ENCODE measurements around the gene ANP32A.
"Not testable (repeated sequence)": the region's sequence is repeated elsewhere in the genome, so short reads cannot be mapped to it uniquely, and the experiment has no call there.

Gene ANP32A

DNA sequence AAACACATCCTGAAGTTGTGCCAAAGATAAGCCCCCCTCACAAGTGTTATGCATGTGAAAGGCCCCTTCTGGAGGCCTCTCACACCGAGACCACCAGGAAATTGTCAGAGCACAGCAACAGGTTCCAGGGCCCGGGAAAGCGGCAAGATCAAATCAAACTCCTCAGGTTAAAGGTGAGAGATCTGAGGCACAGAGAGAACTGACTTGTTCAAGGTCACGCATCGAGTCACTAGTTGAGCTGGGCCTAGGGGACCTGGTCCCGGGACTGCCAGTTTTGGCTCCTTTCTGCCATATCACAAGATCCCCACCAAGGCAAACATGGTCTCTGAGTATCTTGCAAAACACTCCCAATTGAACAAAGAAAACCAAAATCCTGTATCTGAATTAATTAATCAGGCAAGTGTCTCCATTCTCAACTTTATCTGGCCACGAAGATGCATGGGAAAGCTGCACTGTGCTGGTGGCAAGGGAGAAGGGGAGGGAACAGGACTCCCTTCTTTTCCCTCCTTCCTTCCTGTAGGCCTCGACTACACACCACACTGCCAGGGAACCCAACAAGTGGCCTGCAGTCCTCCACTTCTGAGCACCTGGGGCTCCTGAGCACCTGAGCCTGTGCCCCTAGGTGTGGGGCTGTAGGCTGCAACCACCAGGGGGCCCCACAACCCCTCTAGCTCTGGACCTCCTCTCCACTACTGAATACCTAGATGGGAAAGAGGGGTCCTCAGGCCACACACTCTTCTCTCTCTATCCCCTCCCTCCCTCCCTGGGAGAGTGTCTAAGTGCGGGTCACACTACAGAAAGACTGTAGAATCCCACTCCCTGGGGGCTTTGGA lies 37.3 kb downstream of the ANP32A start:
- DNase-seq (ENCODE audit: low read depth in 2 of 2, low spot score in 1 of 2), result peak; percentile 32 to 40

DNA sequence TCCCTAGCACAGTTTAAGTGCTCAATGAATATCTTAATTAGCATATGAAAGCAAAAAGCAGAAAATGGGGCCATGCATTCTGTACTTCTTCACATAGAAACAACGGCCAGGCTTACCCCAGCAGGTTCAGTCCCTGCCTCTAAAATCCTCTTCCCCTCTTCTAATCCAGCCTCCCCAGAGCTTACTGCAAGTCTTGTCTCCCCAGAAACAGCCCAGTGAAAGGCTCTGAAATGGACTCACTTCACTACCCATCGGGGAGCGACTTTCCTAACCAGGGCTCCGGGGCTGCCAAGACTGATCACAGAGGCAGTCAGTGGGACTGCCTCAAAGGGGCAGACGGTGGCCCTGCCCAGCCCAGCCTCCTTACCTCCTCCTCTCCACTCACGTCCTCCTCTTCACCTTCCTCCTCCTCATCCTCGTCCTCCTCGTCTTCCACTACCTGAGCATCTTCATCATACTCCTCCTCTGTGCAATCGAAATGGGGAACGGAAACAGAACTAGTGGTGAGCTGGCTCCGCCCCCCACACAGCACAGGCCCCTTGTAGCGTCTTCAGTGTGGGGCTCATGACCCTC lies 38.0 kb downstream of the ANP32A start:
- no peak for DNase-seq (ENCODE audit: low read depth in 2 of 2, low spot score in 1 of 2)

DNA sequence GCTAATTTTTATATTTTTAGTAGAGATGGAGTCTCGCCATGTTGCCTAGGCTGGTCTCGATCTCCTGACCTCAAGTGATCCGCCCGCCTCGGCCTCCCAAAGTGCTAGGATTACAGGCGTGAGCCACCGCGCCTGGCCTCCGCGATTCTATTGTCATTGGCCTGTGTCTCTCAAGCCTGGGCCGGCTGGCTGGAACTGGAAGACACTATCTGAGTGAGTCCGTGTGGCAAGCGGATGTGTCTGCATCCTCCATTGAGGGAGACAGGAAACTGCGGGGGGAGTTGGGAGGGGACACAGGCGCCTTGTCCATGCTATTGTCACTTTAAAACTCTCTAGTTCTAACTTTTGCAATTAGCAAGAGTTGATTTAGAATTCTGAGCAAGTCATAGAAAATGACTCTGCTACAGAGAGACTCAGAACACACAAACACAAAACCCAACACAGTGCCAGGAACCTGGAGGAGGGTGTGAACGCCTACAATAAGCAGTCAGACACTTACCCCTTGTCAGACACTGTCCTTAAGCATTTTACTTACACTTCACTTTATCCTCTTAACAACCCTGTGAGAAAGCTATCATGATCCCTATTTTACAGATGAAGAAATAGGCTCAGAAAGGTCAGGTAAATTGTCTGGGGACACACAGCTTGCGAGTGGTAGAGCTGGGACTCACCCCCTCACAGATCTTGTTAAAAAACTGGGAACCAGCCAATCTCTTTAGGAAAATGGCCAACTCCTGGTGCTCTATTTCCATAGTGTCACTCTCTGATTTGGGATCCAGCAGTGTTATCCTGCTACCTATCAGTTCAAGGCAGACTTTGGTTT lies 38.7 kb downstream of the ANP32A start:
- DNase-seq (ENCODE audit: low read depth in 2 of 2, low spot score in 1 of 2), result no peak

DNA sequence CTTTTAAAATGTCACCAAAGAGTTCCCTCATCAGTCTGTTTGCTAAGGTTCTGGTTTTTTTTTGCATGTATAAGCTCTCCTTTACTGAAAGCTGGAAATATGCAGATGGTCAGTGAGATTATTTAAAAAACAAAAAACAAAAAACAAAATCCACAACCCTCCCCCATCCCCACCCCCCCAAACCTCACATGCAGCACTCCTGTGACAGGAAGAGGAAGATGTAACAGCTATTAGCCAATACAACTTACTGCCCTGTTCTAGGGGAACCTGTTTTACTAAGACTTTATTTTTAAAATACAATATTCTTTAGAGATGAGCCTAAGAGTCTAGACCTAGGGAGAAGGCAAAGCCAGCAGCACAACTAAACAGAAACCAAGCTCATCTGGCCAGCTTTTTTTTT lies 39.5 kb downstream of the ANP32A start:
- DNase-seq (ENCODE audit: low read depth in 2 of 2, low spot score in 1 of 2), result no peak

DNA sequence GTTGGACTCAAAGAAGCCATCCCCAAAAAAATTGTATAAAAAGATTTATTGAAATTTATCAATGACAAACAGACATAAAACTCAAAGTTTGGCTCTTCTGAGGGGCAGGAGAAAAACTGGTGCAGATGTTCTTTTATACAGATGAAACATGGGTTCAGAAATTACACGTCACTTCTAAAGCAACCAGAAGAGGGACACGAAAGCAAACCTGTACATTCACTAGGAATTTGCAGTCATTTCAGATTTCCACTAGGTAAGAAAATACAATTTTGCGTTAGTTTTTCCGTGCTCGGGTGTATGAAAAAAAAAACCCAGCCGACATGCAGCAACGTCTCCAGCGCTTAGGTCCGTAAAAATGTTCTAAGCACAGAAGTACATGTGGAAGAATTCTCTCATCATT lies 41.8 kb downstream of the ANP32A start:
- DNase-seq (ENCODE audit: low read depth in 2 of 2, low spot score in 1 of 2), result no peak

DNA sequence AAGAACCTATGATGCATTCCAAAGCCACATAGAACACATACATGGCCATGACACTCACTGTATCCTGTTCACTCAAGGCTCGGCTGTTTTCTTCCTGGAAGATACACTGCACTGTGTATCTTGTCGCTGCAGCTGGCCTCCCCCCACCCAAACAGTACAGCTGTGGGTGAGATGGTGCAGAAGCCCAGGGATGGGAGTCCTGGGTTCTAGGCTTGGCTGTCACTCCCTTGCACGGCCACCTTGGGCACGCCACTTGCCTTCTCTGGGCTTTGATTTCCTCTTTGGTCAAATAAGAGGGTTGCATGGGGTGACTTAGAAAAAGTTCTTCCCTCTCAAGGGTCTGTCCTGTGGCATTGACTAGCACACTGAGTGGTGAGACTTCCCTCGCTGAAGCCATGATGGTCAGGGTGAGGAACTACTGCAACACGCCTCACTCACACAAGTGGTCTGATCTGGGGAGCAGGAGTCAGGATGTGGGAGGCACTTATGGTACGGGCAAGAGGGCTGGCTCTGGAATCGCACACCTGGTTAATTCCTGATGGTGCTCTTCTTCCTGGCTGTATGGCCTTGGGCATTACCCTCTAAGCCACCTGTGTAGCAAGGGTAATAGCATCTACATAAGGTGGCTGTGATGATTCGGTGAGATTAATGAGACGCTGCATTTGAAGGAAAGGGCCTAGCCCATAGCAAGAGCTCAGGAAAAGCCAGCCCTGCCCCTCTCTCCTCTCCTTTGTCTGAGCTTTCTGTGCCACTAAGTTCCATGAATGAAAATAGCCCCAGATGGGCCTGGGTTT lies 44.0 kb downstream of the ANP32A start:
- no peak for DNase-seq (ENCODE audit: low read depth in 2 of 2, low spot score in 1 of 2)

DNA sequence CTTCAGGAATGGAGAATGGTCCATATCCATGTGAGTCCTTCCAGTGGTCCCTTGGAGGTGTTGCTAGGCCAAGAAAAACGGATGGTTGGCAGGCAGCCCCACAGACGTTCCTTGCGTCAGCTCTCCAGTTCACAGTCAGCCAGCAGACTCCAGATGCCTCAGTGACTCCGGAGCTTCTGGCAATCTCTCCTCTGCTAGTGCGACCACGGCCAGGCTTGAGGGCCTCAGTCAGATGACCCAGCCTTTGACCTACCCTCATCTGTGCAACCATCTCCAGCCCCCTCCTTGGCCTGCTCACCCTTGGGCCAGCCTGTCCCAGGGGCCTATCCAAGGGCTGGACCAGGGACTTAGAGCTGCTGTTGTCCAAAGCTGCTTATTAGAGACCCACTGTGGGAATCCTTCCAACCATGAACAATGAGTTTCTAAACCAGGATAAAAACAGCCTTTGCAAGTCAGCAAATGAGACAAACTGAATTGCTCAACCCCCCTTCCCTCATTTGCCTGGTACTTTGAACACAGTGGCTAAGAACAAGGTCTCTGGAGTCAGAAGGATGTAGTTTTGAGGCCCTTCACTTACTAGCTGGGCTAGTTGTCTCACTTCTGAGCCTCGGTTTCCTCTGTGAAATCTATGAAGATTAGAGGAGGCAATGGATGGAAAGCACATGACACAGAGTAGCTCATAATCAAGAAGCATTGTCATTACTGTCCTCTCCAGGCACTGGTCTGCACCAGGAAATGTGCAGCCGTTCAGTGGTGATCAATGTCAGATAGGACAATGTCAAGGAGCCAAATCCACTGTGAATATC lies 44.8 kb downstream of the ANP32A start:
- DNase-seq (ENCODE audit: low read depth in 2 of 2, low spot score in 1 of 2), result no peak

DNA sequence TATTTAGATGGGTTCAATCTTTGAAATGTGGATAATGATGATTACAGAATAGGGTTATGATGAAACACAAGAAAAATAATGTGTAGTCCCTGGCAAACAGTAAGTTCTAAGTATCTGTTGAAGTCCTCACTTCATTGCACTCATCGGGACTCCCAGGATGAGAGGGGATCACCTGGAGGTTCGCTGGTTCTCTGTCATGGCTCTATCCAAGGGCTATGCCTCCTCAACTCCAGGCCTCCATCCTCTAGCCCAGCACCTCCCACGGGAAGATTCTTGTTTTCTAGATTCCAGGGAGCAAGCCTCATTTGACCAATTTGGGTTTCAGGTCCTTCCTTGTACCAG lies 45.5 kb downstream of the ANP32A start:
- no peak for DNase-seq (ENCODE audit: low read depth in 2 of 2, low spot score in 1 of 2)

DNA sequence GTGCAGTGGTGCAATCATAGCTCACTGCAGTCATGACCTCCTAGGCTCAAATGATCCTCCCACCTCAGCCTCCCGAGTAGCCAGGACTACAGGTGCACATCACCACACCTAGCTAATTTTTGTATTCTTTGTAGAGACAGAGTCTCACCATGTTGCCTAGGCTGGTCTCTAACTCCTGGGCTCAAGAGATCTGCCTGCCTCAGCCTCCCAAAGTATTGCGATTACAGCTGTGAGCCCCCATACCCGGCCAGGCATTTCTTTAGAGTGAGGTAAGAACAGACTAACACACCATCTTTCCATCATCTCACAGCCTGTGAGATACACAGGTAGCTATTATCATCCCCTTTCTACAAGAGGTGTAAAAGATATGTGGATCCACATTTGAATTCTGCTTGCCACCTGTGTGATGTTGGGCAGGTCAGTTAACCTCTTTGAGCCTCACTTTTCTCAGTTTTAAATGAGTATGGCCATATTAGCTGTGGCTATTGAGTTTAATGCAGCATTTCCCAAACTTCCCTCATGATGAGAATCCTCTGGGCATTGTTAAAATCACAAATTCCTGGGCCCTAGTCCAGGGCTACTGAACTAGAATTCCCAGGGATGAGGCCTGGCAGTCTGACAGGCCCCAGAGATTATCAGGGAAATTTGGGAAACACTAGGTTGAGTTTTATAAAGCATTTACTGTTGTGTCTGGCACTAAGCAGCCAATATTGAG lies 46.0 kb downstream of the ANP32A start:
- no peak for DNase-seq (ENCODE audit: low read depth in 2 of 2, low spot score in 1 of 2)

DNA sequence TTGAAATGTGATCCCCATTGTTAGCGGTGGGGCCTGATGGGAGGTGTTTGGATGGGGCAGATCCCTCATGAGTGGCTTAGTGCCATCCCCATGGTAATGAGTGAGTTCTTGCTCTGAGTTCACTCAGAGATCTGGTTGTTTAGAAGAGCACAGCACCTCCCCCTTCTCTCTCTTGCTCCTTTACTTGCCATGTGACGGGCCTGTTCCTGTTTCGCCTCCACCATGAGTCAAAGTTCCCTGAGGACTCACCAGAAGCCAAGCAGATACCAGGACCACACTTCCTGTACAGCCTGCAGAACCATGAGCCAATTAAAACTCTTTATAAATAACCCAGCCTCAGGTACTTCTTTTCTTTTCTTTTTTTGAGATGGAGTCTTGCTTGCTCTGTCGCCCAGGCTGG lies 46.6 kb downstream of the ANP32A start:
- DNase-seq (ENCODE audit: low read depth in 2 of 2, low spot score in 1 of 2), result no peak

DNA sequence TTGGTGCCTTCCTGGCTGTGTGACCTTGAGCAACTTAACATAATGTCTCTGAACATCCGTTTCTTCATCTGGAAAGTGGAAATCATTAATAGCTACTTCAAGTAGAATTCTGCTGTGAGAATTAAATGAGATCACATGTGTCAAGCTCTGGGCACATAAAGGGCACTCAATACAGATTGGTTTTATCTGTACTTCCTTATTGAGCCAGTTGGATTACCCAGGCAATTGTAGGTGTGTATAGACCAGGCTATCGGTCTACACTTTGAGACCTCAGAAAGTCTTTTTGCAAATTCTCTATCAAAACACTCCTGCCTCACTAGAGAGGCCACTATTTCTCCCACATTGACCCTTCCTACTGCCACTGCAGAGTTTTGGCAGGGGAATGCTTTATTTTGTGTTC lies 47.7 kb downstream of the ANP32A start:
- DNase-seq (ENCODE audit: low read depth in 2 of 2, low spot score in 1 of 2), result no peak

DNA sequence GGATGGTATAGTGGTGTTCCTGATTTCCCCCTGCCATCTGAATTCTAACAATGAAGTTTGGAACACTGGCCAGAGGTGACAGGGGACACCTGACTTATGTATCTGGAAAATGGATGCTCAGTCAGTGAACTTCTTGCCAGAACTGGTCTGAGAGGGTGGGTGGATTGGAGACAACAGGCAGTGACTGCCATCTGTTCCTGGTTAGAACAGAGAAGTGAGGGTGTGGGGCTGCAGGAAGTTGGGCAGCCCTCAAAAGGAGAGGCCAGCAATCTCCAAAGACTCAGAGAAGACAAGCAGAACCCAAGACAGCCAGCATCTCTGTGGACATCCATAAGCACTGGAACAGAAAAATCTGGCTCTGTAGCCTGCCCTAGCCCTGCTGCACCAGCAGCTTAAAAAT lies 50.5 kb downstream of the ANP32A start:
- no peak for DNase-seq (ENCODE audit: low read depth in 2 of 2, low spot score in 1 of 2)

DNA sequence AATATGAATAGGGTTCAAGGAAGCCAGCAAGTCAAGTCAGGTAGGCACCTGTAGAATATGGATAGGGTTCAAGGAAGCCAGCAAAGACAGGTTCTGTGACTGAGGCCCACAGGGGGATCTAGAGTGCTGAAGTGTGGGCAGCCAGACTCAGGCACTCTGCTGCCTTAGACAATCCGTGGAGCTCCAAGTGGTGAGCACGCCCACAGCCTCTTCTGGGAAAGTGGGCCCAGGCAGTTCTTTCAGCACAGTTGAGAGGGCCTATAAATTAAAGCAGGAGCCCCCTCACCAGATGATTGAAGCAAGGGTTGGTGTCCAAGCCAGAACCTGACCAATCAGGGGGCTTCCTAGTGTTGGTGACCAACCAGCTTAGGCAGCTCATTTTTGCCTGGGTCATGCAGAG lies 51.0 kb downstream of the ANP32A start:
- DNase-seq (ENCODE audit: low read depth in 2 of 2, low spot score in 1 of 2), result no peak

DNA sequence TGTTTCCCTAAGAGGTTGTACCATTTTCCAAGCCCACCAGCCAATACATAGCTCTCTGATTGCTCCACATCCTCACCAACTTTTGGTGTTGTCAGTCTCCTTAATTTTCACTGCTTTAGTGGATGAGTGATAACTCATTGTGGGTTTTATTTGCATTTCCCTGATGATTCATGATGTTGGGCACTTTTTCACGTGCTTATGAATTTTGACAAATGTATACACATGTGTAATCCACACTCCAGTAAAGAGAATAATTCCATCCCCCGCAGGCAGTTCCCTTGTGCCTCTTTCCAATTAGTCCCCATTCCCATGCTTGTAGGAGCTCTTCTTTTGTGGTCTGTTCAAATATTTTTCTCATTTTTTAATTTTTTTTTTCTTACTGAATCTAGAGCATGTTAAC lies 52.4 kb downstream of the ANP32A start:
- DNase-seq (ENCODE audit: low read depth in 2 of 2, low spot score in 1 of 2), result no peak

DNA sequence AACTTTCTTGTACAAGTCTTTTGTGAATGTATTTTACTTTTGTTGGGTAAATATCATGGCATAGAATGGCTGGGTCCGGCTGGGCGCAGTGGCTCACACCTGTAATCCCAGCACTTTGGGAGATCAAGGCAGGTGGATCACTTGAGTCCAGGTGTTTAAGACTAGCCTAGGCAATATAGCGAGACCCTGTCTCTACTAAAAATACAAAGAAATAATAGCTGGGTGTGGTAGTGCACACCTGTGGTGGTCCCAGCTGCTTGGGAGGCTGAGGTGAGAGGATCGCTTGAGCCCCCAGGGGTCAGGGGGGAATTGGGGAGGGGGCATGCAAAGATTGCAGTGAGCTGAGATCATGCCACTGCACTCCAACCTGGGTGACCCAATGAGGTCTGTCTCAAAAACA lies 52.9 kb downstream of the ANP32A start:
- no peak for DNase-seq (ENCODE audit: low read depth in 2 of 2, low spot score in 1 of 2)

DNA sequence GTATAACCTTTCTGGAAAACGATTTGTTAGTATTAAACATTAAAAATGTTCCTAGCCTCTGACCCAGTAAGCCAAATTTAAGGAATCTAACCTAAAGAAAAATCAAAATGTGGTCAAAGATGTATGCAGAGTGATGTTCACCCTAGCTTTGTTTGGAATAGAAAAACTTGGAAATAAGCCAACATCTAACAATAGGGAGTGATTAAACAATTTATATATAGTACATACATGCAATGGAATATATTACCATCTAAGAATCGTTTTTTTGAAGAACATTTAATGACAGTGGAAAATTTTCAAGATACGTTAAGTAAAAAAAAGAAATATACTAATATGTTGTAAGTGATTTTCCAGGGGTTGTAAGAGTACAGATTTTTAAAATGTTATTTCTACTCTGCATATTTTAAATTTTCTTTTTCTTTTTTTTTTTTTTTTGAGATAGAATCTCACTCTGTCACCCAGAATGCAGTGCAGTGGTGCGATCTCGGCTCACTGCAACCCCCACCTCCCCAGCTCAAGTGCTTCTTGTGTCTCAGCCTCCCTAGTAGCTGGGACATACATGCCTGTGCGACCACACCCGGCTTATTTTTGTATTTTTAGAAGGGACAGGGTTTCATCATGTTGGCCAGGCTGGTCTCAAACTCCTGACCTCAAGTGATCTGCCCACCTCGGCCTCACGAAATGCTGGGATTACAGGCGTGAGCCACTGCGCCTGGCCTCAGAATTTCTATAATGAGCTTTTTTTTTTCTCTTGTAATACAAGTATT lies 54.9 kb downstream of the ANP32A start:
- no peak for DNase-seq (ENCODE audit: low read depth in 2 of 2, low spot score in 1 of 2)

DNA sequence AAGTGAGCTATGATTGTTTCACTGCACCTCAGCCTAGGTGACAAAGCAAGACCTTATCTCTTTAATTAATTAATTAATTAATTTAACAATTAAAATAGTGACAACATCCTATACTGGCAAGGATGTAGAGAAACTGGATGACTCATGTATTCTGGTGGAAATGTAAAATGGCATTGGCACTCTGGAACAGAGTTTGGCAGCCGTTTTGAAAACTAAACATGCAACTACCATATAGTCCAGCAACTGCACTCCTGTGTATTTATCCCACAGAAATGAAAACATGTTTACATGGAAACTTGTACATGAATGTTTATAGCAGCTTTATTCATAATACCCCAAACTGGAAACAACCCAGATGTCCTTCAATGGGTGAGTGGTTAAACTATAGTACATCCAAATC lies 56.6 kb downstream of the ANP32A start:
- no peak for DNase-seq (ENCODE audit: low read depth in 2 of 2, low spot score in 1 of 2)

DNA sequence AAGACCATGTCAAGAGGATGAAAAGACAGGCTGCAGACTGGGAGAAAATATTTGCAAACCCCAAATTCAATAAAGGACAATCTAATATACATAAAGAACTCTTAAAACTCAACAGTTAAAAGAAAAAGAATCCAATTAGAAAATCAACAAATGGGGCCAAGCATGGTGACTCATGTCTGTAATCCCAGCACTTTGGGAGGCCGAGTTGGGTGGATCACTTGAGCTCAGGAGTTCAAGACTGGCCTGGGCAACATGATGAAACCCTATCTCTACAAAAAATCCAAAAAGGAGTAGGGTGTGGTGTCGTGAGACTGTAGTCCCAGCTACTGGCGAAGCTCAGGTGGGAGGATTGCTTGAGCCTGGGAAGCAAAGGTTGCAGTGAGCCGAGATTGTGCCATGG lies 57.6 kb downstream of the ANP32A start:
- no peak for DNase-seq (ENCODE audit: low read depth in 2 of 2, low spot score in 1 of 2)

DNA sequence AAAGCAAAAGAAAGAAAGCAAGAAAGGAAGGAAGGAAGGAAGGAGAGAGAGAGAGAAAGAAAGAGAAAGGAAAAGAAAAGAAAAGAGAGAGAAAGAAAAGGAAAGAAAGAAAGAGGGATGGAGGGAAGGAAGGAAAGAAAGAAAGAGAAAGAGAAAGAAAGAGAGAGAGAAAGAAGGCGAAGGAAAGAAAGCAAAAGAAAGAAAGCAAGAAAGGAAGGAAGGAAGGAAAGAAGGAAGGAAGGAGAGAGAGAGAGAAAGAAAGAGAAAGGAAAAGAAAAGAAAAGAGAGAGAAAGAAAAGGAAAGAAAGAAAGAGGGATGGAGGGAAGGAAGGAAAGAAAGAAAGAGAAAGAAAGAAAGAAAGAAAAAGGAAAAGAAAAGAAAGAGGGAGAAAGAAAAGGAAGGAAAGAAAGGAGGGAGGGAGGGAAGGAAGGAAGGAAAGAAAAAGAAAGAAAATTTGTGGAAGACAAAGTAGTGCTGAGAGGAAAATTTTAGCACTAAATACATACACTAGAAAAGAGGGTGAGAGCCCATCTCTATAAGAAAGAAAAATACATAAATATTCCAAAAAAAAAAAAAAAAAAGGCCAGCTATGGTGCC lies 60.6 kb downstream of the ANP32A start:
- DNase-seq (ENCODE audit: low read depth in 2 of 2, low spot score in 1 of 2), result not testable (repeated sequence)

Measured in stimulated activated CD8-positive, alpha-beta memory T cell treated with anti-CD3 and anti-CD28 coated beads, Interleukin-4, amount 100 ng/mL, for 4 hours (primary cell).